Liver (tissue), 9 donors: ENCODE measurements around the gene RTF1. TPM values are rescaled to one million over a fixed set of nuclear protein-coding genes. Genes with fewer than 3 reads are reported as not detected.

Experiments used
- DNase-seq: peaks from one replicate; pipeline ENCODE4 v3.0.0-alpha.2; 2017; ENCODE audit warnings: low spot score
- H3K27ac ChIP-seq, 2 donors: one replicate each; pipeline ENCODE4 v1.7.0; 2013; ENCODE audit warnings: inconsistent platforms in 2 of 2, low read length in 2 of 2, control low read depth in 1 of 2, low read depth in 1 of 2, mild to moderate bottlenecking in 1 of 2
- H3K27me3 ChIP-seq, 4 donors: one replicate each; pipeline versions ENCODE4 v1.6.1 to v1.7.0; 2013; ENCODE audit warnings: low read length in 3 of 4, inconsistent platforms in 1 of 4, mild to moderate bottlenecking in 1 of 4, moderate library complexity in 1 of 4; ENCODE audit not compliant: control insufficient read depth in 4 of 4, insufficient read depth in 4 of 4
- H3K36me3 ChIP-seq, 4 donors: one replicate each; pipeline versions ENCODE4 v1.6.1 to v1.7.0; 2013; ENCODE audit warnings: low read length in 3 of 4, mild to moderate bottlenecking in 3 of 4, low read depth in 1 of 4, moderate library complexity in 1 of 4; ENCODE audit not compliant: control insufficient read depth in 4 of 4, insufficient read depth in 3 of 4
- H3K4me1 ChIP-seq, 4 donors: one replicate each; pipeline versions ENCODE4 v1.6.1 to v1.7.0; 2013; ENCODE audit warnings: low read length in 3 of 4, mild to moderate bottlenecking in 3 of 4, moderate library complexity in 1 of 4; ENCODE audit not compliant: control insufficient read depth in 4 of 4, insufficient read depth in 4 of 4
- H3K4me3 ChIP-seq, 3 donors: one replicate each; pipeline versions ENCODE4 v1.6.1 to v1.7.0; 2013; ENCODE audit warnings: low read length in 3 of 3, control low read depth in 1 of 3, low read depth in 1 of 3, mild to moderate bottlenecking in 1 of 3
- H3K9ac ChIP-seq, 2 donors: one replicate each; pipeline ENCODE4 v1.7.0; 2013; ENCODE audit warnings: low read length in 2 of 2, mild to moderate bottlenecking in 2 of 2, moderate library complexity in 2 of 2, control low read depth in 1 of 2, low read depth in 1 of 2
- H3K9me3 ChIP-seq, 4 donors: one replicate each; pipeline versions ENCODE4 v1.6.1 to v1.7.0; 2013; ENCODE audit warnings: low read length in 3 of 4; ENCODE audit not compliant: control insufficient read depth in 4 of 4
- ATF3 ChIP-seq: IDR thresholded peaks from 2 replicates; pipeline ENCODE4 v1.6.1; 2016; ENCODE audit warnings: antibody characterized with exemption
- EGR1 ChIP-seq, 2 donors: IDR thresholded peaks; 2 replicates each; pipeline ENCODE4 v1.6.1; 2016 to 2018; ENCODE audit warnings: antibody characterized with exemption in 2 of 2, low read depth in 2 of 2
- FOXA1 ChIP-seq: IDR thresholded peaks from 2 replicates; pipeline ENCODE4 v1.6.1; 2016; ENCODE audit warnings: antibody characterized with exemption
- FOXA2 ChIP-seq: IDR thresholded peaks from 2 replicates; pipeline ENCODE4 v1.6.1; 2016; ENCODE audit warnings: antibody characterized with exemption
- GABPA ChIP-seq, 2 donors: IDR thresholded peaks in 1 of 2; conservative IDR thresholded peaks in 1 of 2; 2 replicates each; pipeline ENCODE4 v1.6.1; 2016; ENCODE audit warnings: antibody characterized with exemption in 2 of 2, mild to moderate bottlenecking in 1 of 2, moderate library complexity in 1 of 2
- HNF4A ChIP-seq, 2 donors: conservative IDR thresholded peaks; 2 replicates each; pipeline ENCODE4 v1.6.1; 2016; ENCODE audit warnings: antibody characterized with exemption in 2 of 2, mild to moderate bottlenecking in 2 of 2
- HNF4G ChIP-seq: IDR thresholded peaks from 2 replicates; pipeline ENCODE4 v1.6.1; 2016; ENCODE audit warnings: antibody characterized with exemption
- JUND ChIP-seq, 2 donors: IDR thresholded peaks; 2 replicates each; pipeline ENCODE4 v1.6.1; 2016; ENCODE audit warnings: antibody characterized with exemption in 2 of 2
- MAX ChIP-seq: IDR thresholded peaks from 2 replicates; pipeline ENCODE4 v1.6.1; 2016; ENCODE audit warnings: antibody characterized with exemption
- NR2F2 ChIP-seq: IDR thresholded peaks from 2 replicates; pipeline ENCODE4 v1.6.1; 2016; ENCODE audit warnings: antibody characterized with exemption
- RAD21 ChIP-seq, 2 donors: IDR thresholded peaks; 2 replicates each; pipeline ENCODE4 v1.6.1; 2016; ENCODE audit warnings: antibody characterized with exemption in 2 of 2, mild to moderate bottlenecking in 2 of 2
- REST ChIP-seq: IDR thresholded peaks from 2 replicates; pipeline ENCODE4 v1.6.1; 2016; ENCODE audit warnings: antibody characterized with exemption, mild to moderate bottlenecking
- RXRA ChIP-seq, 2 donors: IDR thresholded peaks; 2 replicates each; pipeline ENCODE4 v1.6.1; 2017 to 2018; ENCODE audit warnings: antibody characterized with exemption in 2 of 2, mild to moderate bottlenecking in 1 of 2
- SP1 ChIP-seq: IDR thresholded peaks from 2 replicates; pipeline ENCODE4 v1.6.1; 2018; ENCODE audit warnings: antibody characterized with exemption, mild to moderate bottlenecking
- TAF1 ChIP-seq: conservative IDR thresholded peaks from 2 replicates; pipeline ENCODE4 v1.6.1; 2016; ENCODE audit warnings: antibody characterized with exemption, mild to moderate bottlenecking
- YY1 ChIP-seq: IDR thresholded peaks from 2 replicates; pipeline ENCODE4 v1.6.1; 2016; ENCODE audit warnings: antibody characterized with exemption, mild to moderate bottlenecking
- ZBTB33 ChIP-seq: IDR thresholded peaks from 2 replicates; pipeline ENCODE4 v1.6.1; 2016; ENCODE audit warnings: antibody characterized with exemption
- WGBS: extraction: QIAGEN DNeasy Blood & Tissue Kit; methylation state at CpG from one replicate; pipeline ENCODE4 v1.1.7; 2013; 5-methylcytosine and 5-hydroxymethylcytosine counted together
- polyA plus RNA-seq, 2 donors: library from polyadenylated mRNA; stranded (reverse) in 1 of 2; unstranded in 1 of 2; fragments of 200-250 nt in 1 of 2; fragments of >200 nt in 1 of 2; fragmentation: Nextera tagmentation in 1 of 2; extraction: Ambion mirVana in 1 of 2; gene quantifications; one replicate each; pipeline versions ENCODE4 v1.2.1 to v1.2.3, GENCODE V29; 2013 to 2015
- total RNA-seq, 2 donors: library from RNA; depleted of rRNA; stranded (reverse); fragments of >200 nt; gene quantifications; one replicate each; pipeline ENCODE4 v1.2.3, GENCODE V29; 2014
- TF ChIP-seq, protein P1 (sequence below): fragments of 150-350 bp; IDR thresholded peaks from 2 replicates; pipeline ENCODE4 v1.5.1; 2017; ENCODE audit warnings: improper control_type of control experiment, low read depth, low read length; ENCODE audit not compliant: missing input control
- donor health status: healthy.
- donor health status: healthy.
- donor health status: healthy.
- donor health status: healthy.
- donor health status: healthy.

RTF1 gene
- total and polyA plus RNA-seq, 4 donors, result 8.3 to 37.7 (median 12.1) TPM

- Histone ChIP-seq H3K4me1 (peaks cover 6 to 21% (median 16%) of the 10 kb centered on the region in 4 donors), H3K27me3 (peaks cover 0 to 4% (median 0%) of the 10 kb centered on the region in 4 donors), H3K4me3 (peak overlapping the region in 1 of 3 donors; percentile 42), H3K9ac (no peak overlapping the region), H3K9me3 (no peaks in the 10 kb centered on the region), H3K27ac (no peak overlapping the region), H3K36me3 (peaks cover 0 to 5% (median 1%) of the 10 kb centered on the region in 4 donors)
- TF ChIP-seq, protein P1, sequence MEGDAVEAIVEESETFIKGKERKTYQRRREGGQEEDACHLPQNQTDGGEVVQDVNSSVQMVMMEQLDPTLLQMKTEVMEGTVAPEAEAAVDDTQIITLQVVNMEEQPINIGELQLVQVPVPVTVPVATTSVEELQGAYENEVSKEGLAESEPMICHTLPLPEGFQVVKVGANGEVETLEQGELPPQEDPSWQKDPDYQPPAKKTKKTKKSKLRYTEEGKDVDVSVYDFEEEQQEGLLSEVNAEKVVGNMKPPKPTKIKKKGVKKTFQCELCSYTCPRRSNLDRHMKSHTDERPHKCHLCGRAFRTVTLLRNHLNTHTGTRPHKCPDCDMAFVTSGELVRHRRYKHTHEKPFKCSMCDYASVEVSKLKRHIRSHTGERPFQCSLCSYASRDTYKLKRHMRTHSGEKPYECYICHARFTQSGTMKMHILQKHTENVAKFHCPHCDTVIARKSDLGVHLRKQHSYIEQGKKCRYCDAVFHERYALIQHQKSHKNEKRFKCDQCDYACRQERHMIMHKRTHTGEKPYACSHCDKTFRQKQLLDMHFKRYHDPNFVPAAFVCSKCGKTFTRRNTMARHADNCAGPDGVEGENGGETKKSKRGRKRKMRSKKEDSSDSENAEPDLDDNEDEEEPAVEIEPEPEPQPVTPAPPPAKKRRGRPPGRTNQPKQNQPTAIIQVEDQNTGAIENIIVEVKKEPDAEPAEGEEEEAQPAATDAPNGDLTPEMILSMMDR, result no peak
- TF ChIP-seq RXRA (IDR thresholded peaks at IDR 0.05) (no peak), NR2F2 (no peak), HNF4A (conservative IDR thresholded peaks at IDR 0.05) (no peak), RAD21 (IDR thresholded peaks at IDR 0.05) (no peak), JUND (IDR thresholded peaks at IDR 0.05) (no peak), ATF3 (no peak), ZBTB33 (no peak), MAX (no peak), YY1 (no peak)
- WGBS, result 9% methylated on average over 33 of the region's 33 CpGs
- DNase-seq, result no peak
Measured at GRCh38 chr15:41512512-41512939, 95.6 kb downstream of the RTF1 start.

DNA sequence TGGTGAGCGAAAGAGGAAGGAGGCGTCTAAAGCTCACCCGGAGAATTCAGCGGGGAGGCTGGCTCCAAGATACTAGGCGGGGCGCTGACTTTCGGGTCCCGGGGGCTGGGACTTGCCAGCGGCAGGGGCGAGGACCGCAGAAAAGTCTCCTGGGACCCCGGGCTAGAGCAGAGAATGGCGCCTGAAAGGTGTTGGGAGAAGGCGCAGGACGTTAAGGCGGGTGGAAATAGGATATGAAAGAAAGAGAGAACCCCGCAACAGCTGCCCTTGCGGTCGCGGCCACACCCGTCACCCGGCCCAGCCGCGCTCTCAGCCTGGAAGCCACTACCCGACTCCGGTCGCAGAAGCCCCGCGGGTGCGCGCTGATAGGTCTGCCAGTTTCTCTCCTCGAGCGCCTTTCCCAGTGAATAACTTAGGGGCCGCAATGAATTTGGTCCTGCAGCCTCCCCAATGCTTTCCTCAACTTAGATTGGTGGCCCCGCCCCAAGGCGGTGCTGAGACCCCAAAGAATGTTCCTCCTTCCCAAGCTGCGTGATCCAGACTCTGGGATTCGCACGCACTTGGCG, 96.1 kb downstream of the RTF1 start:
- 7% methylated on average over 40 of the region's 40 CpGs for WGBS
- H3K36me3 ChIP-seq, result peaks cover 0 to 6% (median 4%) of the 10 kb centered on the region in 4 donors
- no peak for TF ChIP-seq ATF3
- no peak for TF ChIP-seq RAD21 (IDR thresholded peaks at IDR 0.05)
- TF ChIP-seq ZBTB33, result no peak
- no peak for TF ChIP-seq HNF4A (conservative IDR thresholded peaks at IDR 0.05)
- TF ChIP-seq FOXA1, result no peak
- TF ChIP-seq RXRA (IDR thresholded peaks at IDR 0.05), result no peak
- TF ChIP-seq SP1, result no peak
- TF ChIP-seq, protein P1, result no peak
- no peak for TF ChIP-seq HNF4G
- TF ChIP-seq TAF1, result no peak
- no peak for TF ChIP-seq FOXA2
- TF ChIP-seq EGR1 (IDR thresholded peaks at IDR 0.05; ENCODE audit: low read depth in 2 of 2), result no peak
- TF ChIP-seq GABPA (IDR thresholded peaks at IDR 0.05 in 1 of 2, conservative IDR thresholded peaks at IDR 0.05 in 1 of 2), result no peak
- no peak for TF ChIP-seq REST
- TF ChIP-seq NR2F2, result no peak
- TF ChIP-seq YY1, result no peak
- TF ChIP-seq MAX, result no peak
- peak; percentile 45 for DNase-seq
- peak overlapping the region in 1 of 3 donors; percentile 42 for H3K4me3 ChIP-seq
- H3K9me3 ChIP-seq, result no peaks in the 10 kb centered on the region
- H3K9ac ChIP-seq, result no peak overlapping the region
- H3K4me1 ChIP-seq, result peaks cover 6 to 17% (median 14%) of the 10 kb centered on the region in 4 donors
- peaks cover 0 to 4% (median 0%) of the 10 kb centered on the region in 4 donors for H3K27me3 ChIP-seq
- H3K27ac ChIP-seq, result no peak overlapping the region
